Measurements from ENCODE around the gene DRAM2.

Gene DRAM2

GRCh38 chr1:111145963-111146768 is 6.3 kb upstream of the DRAM2 start:
- ChIA-PET POLR2A (no interaction called here), CTCF (no interaction called here)
- no peak for TF ChIP-seq ZNF670 (tag by site-specific recombination; IDR thresholded peaks at IDR 0.05; ENCODE audit: low read depth)
- TF ChIP-seq YY1 (tag by site-specific recombination; IDR thresholded peaks at IDR 0.05), result no peak
- TF ChIP-seq ZNF121 (tag by site-specific recombination; IDR thresholded peaks at IDR 0.05), result no peak
- no peak for TF ChIP-seq ZFP37 (tag by site-specific recombination; IDR thresholded peaks at IDR 0.05)
- no peak for TF ChIP-seq HOXC10 (CRISPR knock-in tag; IDR thresholded peaks at IDR 0.05)
- TF ChIP-seq ELK4 (IDR thresholded peaks at IDR 0.05; ENCODE audit: borderline replicate concordance, low read depth, low read length), result no peak
- no peak for TF ChIP-seq ZNF24 (tag by site-specific recombination; IDR thresholded peaks at IDR 0.05)
- no peak for TF ChIP-seq ZNF26 (tag by site-specific recombination; IDR thresholded peaks at IDR 0.05)
- TF ChIP-seq ZNF433 (tag by site-specific recombination; IDR thresholded peaks at IDR 0.05; ENCODE audit: low read depth), result no peak
- TF ChIP-seq GLI4 (tag by site-specific recombination; IDR thresholded peaks at IDR 0.05), result no peak
- TF ChIP-seq ATF2 (tag by site-specific recombination; IDR thresholded peaks at IDR 0.05; ENCODE audit: low read depth), result no peak
- TF ChIP-seq ZNF157 (tag by site-specific recombination; IDR thresholded peaks at IDR 0.05), result no peak
- TF ChIP-seq PRDM2 (tag by site-specific recombination; IDR thresholded peaks at IDR 0.05; ENCODE audit: borderline replicate concordance), result no peak
- TF ChIP-seq ZNF239 (tag by site-specific recombination; IDR thresholded peaks at IDR 0.05), result no peak
- TF ChIP-seq ZNF626 (tag by site-specific recombination; IDR thresholded peaks at IDR 0.05), result no peak
- no peak for TF ChIP-seq ZNF530 (tag by site-specific recombination; IDR thresholded peaks at IDR 0.05; ENCODE audit: low read depth)
- TF ChIP-seq ZNF404 (tag by site-specific recombination; IDR thresholded peaks at IDR 0.05), result no peak
- TF ChIP-seq ZNF660 (tag by site-specific recombination; IDR thresholded peaks at IDR 0.05), result no peak
- H3K9me3 ChIP-seq (ENCODE audit: control insufficient read depth, insufficient read depth, low read depth, low read length), result no peaks in the 10 kb centered on the region
- no peak overlapping the region for H3K4me3 ChIP-seq (ENCODE audit: low read depth, low read length)
- peaks cover 19 to 34% of the 10 kb centered on the region in 2 experiments for H3K36me3 ChIP-seq (ENCODE audit: control insufficient read depth in 2 of 2, insufficient read depth in 1 of 2, low read length in 2 of 2)
- H3K4me1 ChIP-seq (ENCODE audit: control insufficient read depth, insufficient read depth, low read length), result peaks cover 9% of the 10 kb centered on the region; the same call in 1 of the 2 replicates
- H3K27ac ChIP-seq (ENCODE audit: extremely low read depth, low read depth, low read length), result no peak overlapping the region

Measured in HEK293 (cell line).